Body of pancreas (tissue), 4 donors: ENCODE measurements around the gene CCNI2.

ENCODE experiments used
- POLR2A ChIP-seq, 3 donors: fragments of 450-650 bp; IDR thresholded peaks; one replicate each; pipeline ENCODE4 v1.6.1; 2016; ENCODE audit warnings: antibody characterized with exemption in 3 of 3, mild to moderate bottlenecking in 2 of 3
- TF ChIP-seq, protein P1 (sequence below), 7 experiments: fragments of 450-650 bp in 4 of 7; fragments of 200-600 bp in 3 of 7; sonication (generic) in 3 of 7; IDR thresholded peaks; one replicate each; pipeline ENCODE4 v1.5.1; 2016 to 2019; ENCODE audit warnings: antibody characterized with exemption in 7 of 7

DNA sequence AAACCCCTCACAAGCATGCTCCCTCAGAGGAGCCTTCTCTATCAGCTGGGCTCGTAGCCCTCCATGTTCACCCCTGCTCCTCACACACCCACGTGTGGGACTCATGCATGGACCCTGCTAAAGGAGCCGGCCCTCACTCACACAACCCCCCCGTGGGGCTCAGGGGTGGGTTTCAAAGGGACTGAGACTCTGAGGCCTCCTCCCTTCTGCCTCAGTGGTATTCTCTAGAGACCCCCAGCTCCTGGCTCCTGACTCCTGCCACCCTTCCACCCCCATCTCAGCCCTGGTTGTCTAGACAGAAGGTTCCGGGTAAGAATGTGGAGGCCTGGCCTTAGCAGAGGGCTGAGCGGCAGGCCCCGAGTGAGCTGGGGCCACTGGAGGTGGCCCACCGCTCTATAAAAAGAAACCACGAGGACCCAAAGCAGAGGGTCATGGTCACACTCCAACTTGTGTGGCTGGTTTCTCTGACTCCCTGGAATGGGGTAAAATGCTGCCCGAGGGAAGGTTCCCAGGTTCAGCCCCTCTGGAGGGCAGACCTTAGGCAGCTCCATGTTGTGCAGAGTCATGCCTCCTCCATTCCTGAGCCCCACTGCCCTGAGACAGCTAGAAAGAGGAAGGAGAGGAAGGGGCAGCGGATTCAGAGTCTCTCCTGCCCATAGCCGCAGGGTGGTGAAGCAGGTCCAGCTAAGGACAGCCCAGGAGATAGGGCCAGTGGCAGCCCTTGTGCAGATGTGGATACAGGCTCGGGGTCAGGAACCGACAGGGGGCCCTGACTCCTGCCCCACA, 19.0 kb downstream of the CCNI2 start:
- TF ChIP-seq, protein P1, sequence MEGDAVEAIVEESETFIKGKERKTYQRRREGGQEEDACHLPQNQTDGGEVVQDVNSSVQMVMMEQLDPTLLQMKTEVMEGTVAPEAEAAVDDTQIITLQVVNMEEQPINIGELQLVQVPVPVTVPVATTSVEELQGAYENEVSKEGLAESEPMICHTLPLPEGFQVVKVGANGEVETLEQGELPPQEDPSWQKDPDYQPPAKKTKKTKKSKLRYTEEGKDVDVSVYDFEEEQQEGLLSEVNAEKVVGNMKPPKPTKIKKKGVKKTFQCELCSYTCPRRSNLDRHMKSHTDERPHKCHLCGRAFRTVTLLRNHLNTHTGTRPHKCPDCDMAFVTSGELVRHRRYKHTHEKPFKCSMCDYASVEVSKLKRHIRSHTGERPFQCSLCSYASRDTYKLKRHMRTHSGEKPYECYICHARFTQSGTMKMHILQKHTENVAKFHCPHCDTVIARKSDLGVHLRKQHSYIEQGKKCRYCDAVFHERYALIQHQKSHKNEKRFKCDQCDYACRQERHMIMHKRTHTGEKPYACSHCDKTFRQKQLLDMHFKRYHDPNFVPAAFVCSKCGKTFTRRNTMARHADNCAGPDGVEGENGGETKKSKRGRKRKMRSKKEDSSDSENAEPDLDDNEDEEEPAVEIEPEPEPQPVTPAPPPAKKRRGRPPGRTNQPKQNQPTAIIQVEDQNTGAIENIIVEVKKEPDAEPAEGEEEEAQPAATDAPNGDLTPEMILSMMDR (IDR thresholded peaks at IDR 0.05): no peak
- TF ChIP-seq POLR2A (IDR thresholded peaks at IDR 0.05): no peak
